ENCODE measurements around the gene CD44. TPM values are rescaled to one million over a fixed set of nuclear protein-coding genes. Genes with fewer than 3 reads are reported as not detected.

The CD44 gene
- total RNA-seq, 4 donors from 2014 or later, result 19.5 to 32.5 (median 29.2) TPM

DNA sequence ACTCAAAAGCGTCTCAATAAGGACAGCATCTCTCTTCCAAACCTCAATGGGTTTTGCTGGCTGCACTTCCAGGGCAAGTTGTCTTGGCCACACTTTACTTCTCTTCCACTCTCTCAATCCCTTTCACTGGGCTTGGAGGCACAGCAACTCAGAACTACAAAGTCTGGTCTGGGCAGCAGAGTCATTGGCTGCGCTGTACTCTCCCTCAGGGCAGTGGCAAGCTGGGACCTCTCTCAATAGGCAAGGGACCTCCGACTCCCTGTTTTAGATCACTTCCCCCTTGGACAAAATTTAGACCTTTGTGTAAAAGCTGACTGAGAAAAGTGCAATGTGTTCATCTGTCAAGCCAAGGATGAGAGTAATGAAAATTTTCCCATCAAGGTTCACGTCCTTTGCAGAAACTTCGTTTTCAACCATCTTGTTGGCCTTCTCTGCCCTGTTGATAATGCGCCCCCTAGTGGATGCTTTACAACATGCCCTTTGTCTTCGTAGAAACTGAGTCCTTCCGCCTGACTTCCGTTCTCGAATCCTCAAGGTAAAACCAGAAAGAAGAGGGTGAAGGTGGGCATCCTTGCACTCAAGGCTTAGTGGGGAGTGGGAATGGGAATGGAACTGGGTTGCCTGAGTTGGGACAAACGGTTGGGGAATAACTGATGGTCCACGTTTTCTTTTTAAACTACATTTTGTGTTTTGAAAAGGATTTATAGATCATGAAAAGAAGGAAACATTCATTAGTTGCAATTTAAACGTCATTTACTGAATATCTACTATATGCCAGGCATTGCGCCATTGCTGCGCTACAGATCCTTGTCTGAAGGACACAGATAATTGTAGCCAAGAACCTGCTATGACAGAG lies 99.1 kb downstream of the CD44 start:
- in situ Hi-C loops (cut with MboI; ENCODE audit: low sequenced_read_pairs in 4 of 4) (loop anchor here in 3 of 4 donors (5.0 to 25.0 kb wide), 3 partner anchors 313 to 651 kb away; no protein-coding TSS in a partner anchor), intact Hi-C loops (cut with DNase I; ENCODE audit: low total_unique reads) (loop anchor here (1.0 to 10.0 kb wide), 3 partner anchors 154 to 312 kb away; no protein-coding TSS in a partner anchor)
- DNase-seq, result peak; percentile 16 to 33
- no peak overlapping the region for H3K4me3 ChIP-seq
- TF ChIP-seq, protein P1, sequence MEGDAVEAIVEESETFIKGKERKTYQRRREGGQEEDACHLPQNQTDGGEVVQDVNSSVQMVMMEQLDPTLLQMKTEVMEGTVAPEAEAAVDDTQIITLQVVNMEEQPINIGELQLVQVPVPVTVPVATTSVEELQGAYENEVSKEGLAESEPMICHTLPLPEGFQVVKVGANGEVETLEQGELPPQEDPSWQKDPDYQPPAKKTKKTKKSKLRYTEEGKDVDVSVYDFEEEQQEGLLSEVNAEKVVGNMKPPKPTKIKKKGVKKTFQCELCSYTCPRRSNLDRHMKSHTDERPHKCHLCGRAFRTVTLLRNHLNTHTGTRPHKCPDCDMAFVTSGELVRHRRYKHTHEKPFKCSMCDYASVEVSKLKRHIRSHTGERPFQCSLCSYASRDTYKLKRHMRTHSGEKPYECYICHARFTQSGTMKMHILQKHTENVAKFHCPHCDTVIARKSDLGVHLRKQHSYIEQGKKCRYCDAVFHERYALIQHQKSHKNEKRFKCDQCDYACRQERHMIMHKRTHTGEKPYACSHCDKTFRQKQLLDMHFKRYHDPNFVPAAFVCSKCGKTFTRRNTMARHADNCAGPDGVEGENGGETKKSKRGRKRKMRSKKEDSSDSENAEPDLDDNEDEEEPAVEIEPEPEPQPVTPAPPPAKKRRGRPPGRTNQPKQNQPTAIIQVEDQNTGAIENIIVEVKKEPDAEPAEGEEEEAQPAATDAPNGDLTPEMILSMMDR (IDR thresholded peaks at IDR 0.05 in 4 of 5, conservative IDR thresholded peaks at IDR 0.05 in 1 of 5), result peak; percentile 61 to 84 (median 77)
- TF ChIP-seq POLR2A (IDR thresholded peaks at IDR 0.05), result no peak
- H3K27me3 ChIP-seq, result no peaks in the 10 kb centered on the region
- no peaks in the 10 kb centered on the region for H3K9me3 ChIP-seq
- peak in 1 of 2 donors; percentile 58 for ATAC-seq
- peaks cover 0 to 3% of the 10 kb centered on the region in 2 donors for H3K4me1 ChIP-seq
- H3K27ac ChIP-seq, result no peak overlapping the region
- H3K36me3 ChIP-seq, result no peaks in the 10 kb centered on the region

DNA sequence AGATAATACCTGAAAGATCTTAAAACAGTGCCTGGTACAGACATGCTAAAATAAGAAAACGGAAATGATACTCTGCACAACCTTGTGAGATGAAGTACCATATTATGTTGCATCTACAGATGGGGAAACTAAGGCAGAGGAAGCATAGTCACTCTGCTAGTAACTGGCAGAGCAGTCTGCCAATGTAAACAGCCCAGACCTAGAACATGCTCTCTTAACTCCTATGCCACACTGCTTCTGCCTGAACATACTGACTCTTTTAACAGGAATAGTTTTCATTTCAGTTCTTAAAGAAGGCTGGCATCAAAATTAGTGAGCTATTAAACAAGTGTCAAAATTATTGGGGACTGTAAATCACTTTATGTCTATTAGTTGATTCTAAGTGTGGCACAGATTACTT lies 99.9 kb downstream of the CD44 start:
- ATAC-seq, result no peak
- TF ChIP-seq POLR2A (IDR thresholded peaks at IDR 0.05), result no peak
- TF ChIP-seq, protein P1 (IDR thresholded peaks at IDR 0.05 in 4 of 5, conservative IDR thresholded peaks at IDR 0.05 in 1 of 5), result no peak
- Histone ChIP-seq H3K27me3 (no peaks in the 10 kb centered on the region), H3K9me3 (no peaks in the 10 kb centered on the region), H3K4me1 (peaks cover 0 to 3% of the 10 kb centered on the region in 2 donors), H3K27ac (no peak overlapping the region), H3K4me3 (no peak overlapping the region), H3K36me3 (no peaks in the 10 kb centered on the region)
- no peak for DNase-seq
- in situ Hi-C loops (cut with MboI; ENCODE audit: low sequenced_read_pairs in 4 of 4) (loop anchor here in 3 of 4 donors (5.0 to 25.0 kb wide), 3 partner anchors 314 to 652 kb away; no protein-coding TSS in a partner anchor), intact Hi-C loops (cut with DNase I; ENCODE audit: low total_unique reads) (loop anchor here (1.0 to 10.0 kb wide), 3 partner anchors 153 to 313 kb away; no protein-coding TSS in a partner anchor)

DNA sequence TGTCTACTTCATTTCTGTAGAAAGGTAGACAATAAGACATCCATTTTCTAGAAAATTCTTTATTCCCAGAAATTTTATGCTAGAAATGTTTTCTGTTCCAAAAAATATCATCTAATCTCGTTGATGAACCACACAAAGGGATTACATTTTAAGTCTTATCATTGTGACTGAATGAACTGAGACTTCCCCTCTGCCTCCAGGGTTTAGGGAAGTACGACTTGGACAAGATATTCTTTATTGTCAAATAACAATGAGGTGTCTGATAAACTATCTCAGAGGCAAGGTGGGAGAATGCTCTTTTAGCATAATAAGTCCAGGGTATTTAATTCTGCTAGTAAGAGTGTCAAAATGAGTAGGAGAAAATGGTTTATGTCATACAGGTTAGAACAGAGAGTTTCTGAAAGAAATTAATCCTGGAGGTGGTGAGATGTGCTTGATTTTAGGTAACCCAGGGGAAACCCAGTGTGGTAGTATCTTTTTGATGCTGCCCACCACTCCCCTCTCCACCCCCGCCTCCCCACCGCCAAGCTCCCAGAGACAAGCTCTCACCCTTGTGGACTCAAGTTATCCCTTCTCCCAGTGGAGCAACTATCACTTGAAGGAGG lies 100.6 kb downstream of the CD44 start:
- Histone ChIP-seq H3K9me3 (no peaks in the 10 kb centered on the region), H3K36me3 (no peaks in the 10 kb centered on the region), H3K27me3 (no peaks in the 10 kb centered on the region), H3K27ac (no peak overlapping the region), H3K4me1 (peaks cover 0 to 3% of the 10 kb centered on the region in 2 donors), H3K4me3 (no peak overlapping the region)
- TF ChIP-seq, protein P1 (IDR thresholded peaks at IDR 0.05 in 4 of 5, conservative IDR thresholded peaks at IDR 0.05 in 1 of 5), result no peak
- no peak for TF ChIP-seq POLR2A (IDR thresholded peaks at IDR 0.05)
- intact Hi-C loops (cut with DNase I; ENCODE audit: low total_unique reads), result loop anchor here (5.0 to 10.0 kb wide), 3 partner anchors 125 to 245 kb away; no protein-coding TSS in a partner anchor
- ATAC-seq (no peak), DNase-seq (no peak)
- in situ Hi-C loops (cut with MboI; ENCODE audit: low sequenced_read_pairs in 4 of 4), result loop anchor here (5.0 to 25.0 kb wide), 4 partner anchors 155 to 652 kb away; no protein-coding TSS in a partner anchor

DNA sequence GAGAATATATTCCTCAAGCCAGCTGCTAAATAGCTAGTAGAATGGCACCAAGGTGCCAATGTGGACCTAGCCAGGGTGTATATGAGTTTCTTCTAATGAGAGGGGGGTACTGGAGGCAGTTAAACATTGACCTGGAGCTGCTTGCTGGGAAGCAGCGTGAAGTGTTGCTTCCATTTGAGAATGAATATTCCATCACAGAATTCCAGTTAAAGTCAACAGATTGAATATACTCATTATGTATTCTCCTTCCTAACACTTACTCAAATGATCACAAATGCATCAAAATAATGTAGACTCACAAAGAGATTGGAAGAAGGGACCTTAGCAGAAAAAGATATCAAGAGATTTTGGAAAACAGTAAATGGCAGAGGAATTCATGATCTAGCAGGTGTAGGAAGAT lies 102.1 kb downstream of the CD44 start:
- no peak for TF ChIP-seq POLR2A (IDR thresholded peaks at IDR 0.05)
- TF ChIP-seq, protein P1 (IDR thresholded peaks at IDR 0.05 in 4 of 5, conservative IDR thresholded peaks at IDR 0.05 in 1 of 5), result no peak
- no peak for ATAC-seq
- Histone ChIP-seq H3K9me3 (no peaks in the 10 kb centered on the region), H3K4me1 (peaks cover 0 to 3% of the 10 kb centered on the region in 2 donors), H3K27ac (no peak overlapping the region), H3K36me3 (no peaks in the 10 kb centered on the region), H3K4me3 (no peak overlapping the region), H3K27me3 (no peaks in the 10 kb centered on the region)
- in situ Hi-C loops (cut with MboI; ENCODE audit: low sequenced_read_pairs in 4 of 4), result loop anchor here in 2 of 4 donors (5.0 to 25.0 kb wide), 3 partner anchors 154 to 654 kb away; no protein-coding TSS in a partner anchor
- intact Hi-C loops (cut with DNase I; ENCODE audit: low total_unique reads), result loop anchor here (10.0 kb wide), 1 partner anchor 124 kb away; no protein-coding TSS in a partner anchor
- no peak for DNase-seq

Data from gastrocnemius medialis (tissue), 4 donors.